Activated T-helper 17 cell treated with anti-CD3 and anti-CD28 coated beads, Interleukin-2, amount 50 U/mL, for 72 hours (primary cell): ENCODE results near the gene NUF2. TPM values are rescaled to one million over a fixed set of nuclear protein-coding genes. Genes with fewer than 3 reads are reported as not detected.

Experiments used
- total RNA-seq, 2 donors: library from RNA; stranded (reverse); gene quantifications; one replicate each; pipeline ENCODE4 v1.2.3, GENCODE V29; 2022

NUF2 gene
- total RNA-seq, 2 donors from 2014 or later = 49.0 to 59.4 TPM

Other genes with a start within 250 kb of the NUF2 start
- gene RGS5, start 119.0 kb upstream of the NUF2 start, total RNA-seq = 1 to 10 TPM; 1.1 to 1.6 TPM